BLaER1 (cell line): ENCODE measurements around the gene PRDM1.
A peak's percentile ranks its signal among the peaks of the same experiment; 100 is the strongest.

ENCODE experiments used
- H3K27ac ChIP-seq: shearing (Covaris generic); formaldehyde crosslinking; 2 replicates; pipeline ENCODE4 v1.8.1; 2022
- H3K27me3 ChIP-seq: shearing (Covaris generic); formaldehyde crosslinking; 2 replicates; pipeline ENCODE4 v1.8.1; 2022
- H3K36me3 ChIP-seq: shearing (Covaris generic); formaldehyde crosslinking; 2 replicates; pipeline ENCODE4 v1.8.1; 2022
- H3K4me1 ChIP-seq: shearing (Covaris generic); formaldehyde crosslinking; 2 replicates; pipeline ENCODE4 v1.8.1; 2022
- H3K4me2 ChIP-seq: shearing (Covaris generic); formaldehyde crosslinking; 2 replicates; pipeline ENCODE4 v1.8.1; 2022
- H3K4me3 ChIP-seq: shearing (Covaris generic); formaldehyde crosslinking; 2 replicates; pipeline ENCODE4 v1.8.1; 2022
- H3K9ac ChIP-seq: shearing (Covaris generic); formaldehyde crosslinking; 2 replicates; pipeline ENCODE4 v1.8.1; 2022
- H3K9me3 ChIP-seq: shearing (Covaris generic); formaldehyde crosslinking; 2 replicates; pipeline ENCODE4 v1.8.1; 2022
- H4K20me1 ChIP-seq: shearing (Covaris generic); formaldehyde crosslinking; 2 replicates; pipeline ENCODE4 v1.8.1; 2022
- Cebpa-rat ChIP-seq: shearing (Covaris generic); IDR thresholded peaks from 2 replicates; pipeline ENCODE4 v1.8.1; 2022

The PRDM1 gene

DNA sequence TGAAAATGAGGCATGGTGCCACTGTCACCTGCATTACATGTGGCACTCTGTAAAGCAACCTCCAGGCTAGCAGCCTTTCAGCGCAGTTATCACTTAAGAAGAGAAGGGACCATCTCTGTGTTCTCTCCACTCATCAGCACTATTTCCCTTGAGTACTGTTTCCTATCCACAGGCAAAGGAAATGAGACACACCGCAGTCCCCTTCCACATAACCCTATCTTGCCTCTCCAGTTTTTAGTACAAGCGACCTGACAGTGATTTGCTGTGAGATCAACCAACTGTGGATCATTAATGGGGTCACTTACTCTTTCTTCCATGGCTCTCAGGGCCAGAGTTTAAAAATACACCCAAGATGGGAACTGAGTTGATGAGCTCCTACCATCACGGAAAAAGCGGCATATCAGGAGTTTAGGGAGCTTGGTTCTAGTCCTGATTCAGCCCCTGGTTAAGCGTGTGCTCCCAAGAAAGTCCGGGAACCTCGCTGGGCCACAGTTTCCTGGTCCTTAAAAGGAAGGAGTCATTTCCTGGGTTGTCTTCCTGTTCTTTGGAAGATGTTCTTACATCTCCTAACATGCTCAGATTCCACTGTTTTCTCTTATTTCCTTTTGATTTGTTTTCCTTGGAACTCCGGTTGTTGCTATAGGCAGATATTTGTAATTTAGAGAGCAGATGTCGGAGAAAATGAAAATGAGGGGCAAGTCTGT lies 27.3 kb downstream of the PRDM1 start:
- H3K27ac ChIP-seq = no peak overlapping the region
- H3K27me3 ChIP-seq = no peaks in the 10 kb centered on the region

GRCh38 chr6:106114492-106114891 lies 28.4 kb downstream of the PRDM1 start:
- Histone ChIP-seq H3K27ac (no peak overlapping the region), H3K4me2 (no peak overlapping the region), H3K36me3 (no peaks in the 10 kb centered on the region), H3K9ac (no peak overlapping the region), H3K4me1 (peaks cover 56% of the 10 kb centered on the region), H3K9me3 (no peaks in the 10 kb centered on the region), H3K4me3 (no peak overlapping the region), H3K27me3 (no peaks in the 10 kb centered on the region), H4K20me1 (no peaks in the 10 kb centered on the region)
- TF ChIP-seq Cebpa-rat = no peak

More for the DNA sequence above, 27.3 kb downstream of the PRDM1 start:
- no peaks in the 10 kb centered on the region for H3K9me3 ChIP-seq
- no peak overlapping the region for H3K4me3 ChIP-seq
- TF ChIP-seq Cebpa-rat = no peak
- peaks cover 52% of the 10 kb centered on the region for H3K4me1 ChIP-seq
- no peaks in the 10 kb centered on the region for H4K20me1 ChIP-seq
- H3K36me3 ChIP-seq = no peaks in the 10 kb centered on the region
- H3K9ac ChIP-seq = no peak overlapping the region
- no peak overlapping the region for H3K4me2 ChIP-seq

DNA sequence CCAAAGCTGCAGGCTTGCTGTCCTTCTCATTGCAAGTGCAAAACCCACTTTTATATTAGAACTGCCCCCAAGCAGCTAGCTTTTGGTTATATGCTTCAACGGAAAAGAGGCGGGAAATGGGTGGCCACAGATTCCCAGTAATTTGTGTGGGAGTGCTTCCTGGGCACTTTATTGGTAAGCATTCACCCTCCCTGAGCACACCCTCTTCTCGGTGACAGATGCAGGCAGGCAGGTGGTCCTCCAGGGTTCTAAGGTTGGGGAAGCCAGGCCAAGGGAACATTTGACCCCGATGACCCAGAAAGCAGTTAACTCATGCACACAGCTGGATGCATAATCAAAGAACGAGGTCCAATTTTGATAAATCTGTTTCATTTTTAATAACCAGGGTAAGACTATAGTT lies 29.1 kb downstream of the PRDM1 start:
- Histone ChIP-seq H3K4me2 (peak overlapping the region; percentile 21; the same call in 1 of the 2 replicates), H3K9me3 (no peaks in the 10 kb centered on the region), H3K27me3 (no peaks in the 10 kb centered on the region), H3K36me3 (no peaks in the 10 kb centered on the region), H3K4me1 (peaks cover 64% of the 10 kb centered on the region), H3K27ac (no peak overlapping the region), H4K20me1 (no peaks in the 10 kb centered on the region), H3K4me3 (no peak overlapping the region), H3K9ac (no peak overlapping the region)
- no peak for TF ChIP-seq Cebpa-rat

GRCh38 chr6:106116125-106116832 lies 30.1 kb downstream of the PRDM1 start:
- Histone ChIP-seq H3K4me2 (peak overlapping the region; percentile 54; the same call in 1 of the 2 replicates), H3K4me1 (peaks cover 65% of the 10 kb centered on the region)

GRCh38 chr6:106117579-106117978 lies 31.4 kb downstream of the PRDM1 start:
- H3K4me1 ChIP-seq = peaks cover 62% of the 10 kb centered on the region
- H3K27me3 ChIP-seq = no peaks in the 10 kb centered on the region
- H3K9me3 ChIP-seq = no peaks in the 10 kb centered on the region
- no peak overlapping the region for H3K9ac ChIP-seq
- no peaks in the 10 kb centered on the region for H3K36me3 ChIP-seq
- no peak overlapping the region for H3K27ac ChIP-seq
- no peak for TF ChIP-seq Cebpa-rat
- no peaks in the 10 kb centered on the region for H4K20me1 ChIP-seq
- H3K4me3 ChIP-seq = no peak overlapping the region
- H3K4me2 ChIP-seq = peak overlapping the region; percentile 54

More at GRCh38 chr6:106116125-106116832, 30.1 kb downstream of the PRDM1 start:
- Histone ChIP-seq H3K27me3 (no peaks in the 10 kb centered on the region), H4K20me1 (no peaks in the 10 kb centered on the region), H3K4me3 (no peak overlapping the region), H3K9me3 (no peaks in the 10 kb centered on the region), H3K9ac (no peak overlapping the region), H3K36me3 (no peaks in the 10 kb centered on the region), H3K27ac (no peak overlapping the region)
- no peak for TF ChIP-seq Cebpa-rat

DNA sequence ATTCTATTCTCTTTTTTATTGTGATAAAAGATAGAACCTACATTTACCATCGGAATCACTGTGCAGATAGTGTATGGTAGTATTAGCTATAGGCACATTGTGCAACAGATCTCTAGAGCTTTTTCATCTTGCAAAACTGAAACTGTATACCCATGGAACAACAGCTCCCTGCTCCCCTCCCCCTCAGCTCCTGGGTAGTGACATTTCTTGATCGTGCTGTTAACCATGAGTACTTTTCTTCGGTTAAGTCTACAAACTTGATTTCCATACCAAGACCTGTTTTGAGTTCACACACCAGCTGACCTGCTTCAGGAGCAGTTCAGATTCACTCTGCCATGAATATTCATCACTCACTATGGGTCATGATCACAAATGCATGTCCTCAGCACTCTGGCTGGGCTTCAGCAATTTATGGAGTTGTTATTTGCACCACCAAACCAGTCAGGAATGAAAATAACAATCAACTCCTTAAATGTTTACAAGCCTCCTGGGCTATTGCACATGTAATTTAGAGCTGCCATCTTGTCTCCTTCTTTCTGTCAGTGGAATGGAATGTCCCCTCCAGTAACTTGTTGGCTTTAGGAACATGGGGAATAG lies 32.8 kb downstream of the PRDM1 start:
- Histone ChIP-seq H3K4me3 (no peak overlapping the region), H3K27me3 (no peaks in the 10 kb centered on the region), H3K4me1 (peaks cover 63% of the 10 kb centered on the region), H3K4me2 (no peak overlapping the region; the same call in 1 of the 2 replicates), H3K27ac (no peak overlapping the region), H3K9me3 (no peaks in the 10 kb centered on the region), H3K9ac (no peak overlapping the region), H4K20me1 (no peaks in the 10 kb centered on the region), H3K36me3 (no peaks in the 10 kb centered on the region)
- no peak for TF ChIP-seq Cebpa-rat

DNA sequence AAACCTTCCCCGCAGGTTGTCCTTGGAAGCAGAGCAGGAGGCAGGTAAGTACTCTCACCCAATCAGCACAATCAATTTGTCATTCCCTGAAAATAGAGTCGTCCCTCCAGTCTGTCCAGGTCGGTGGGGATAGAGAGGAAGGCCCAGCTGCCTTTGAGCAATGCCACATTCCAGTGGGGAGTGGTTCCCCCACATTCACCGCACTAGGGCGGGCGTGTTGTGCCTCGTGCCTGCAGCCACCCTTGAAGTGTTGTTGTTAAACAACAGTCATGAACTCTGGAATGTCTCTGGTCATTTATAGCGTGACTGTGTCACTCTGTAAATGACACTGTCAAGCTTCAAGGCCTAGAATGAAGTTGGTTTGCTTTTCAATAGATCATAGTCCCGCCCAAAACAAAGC lies 33.4 kb downstream of the PRDM1 start:
- TF ChIP-seq Cebpa-rat = no peak
- no peaks in the 10 kb centered on the region for H3K36me3 ChIP-seq
- peaks cover 68% of the 10 kb centered on the region for H3K4me1 ChIP-seq
- H3K9me3 ChIP-seq = no peaks in the 10 kb centered on the region
- no peak overlapping the region for H3K9ac ChIP-seq
- no peaks in the 10 kb centered on the region for H4K20me1 ChIP-seq
- no peak overlapping the region for H3K4me2 ChIP-seq
- no peak overlapping the region for H3K27ac ChIP-seq
- H3K4me3 ChIP-seq = no peak overlapping the region
- H3K27me3 ChIP-seq = no peaks in the 10 kb centered on the region

GRCh38 chr6:106120006-106120405 lies 33.9 kb downstream of the PRDM1 start:
- H3K4me2 ChIP-seq = no peak overlapping the region

DNA sequence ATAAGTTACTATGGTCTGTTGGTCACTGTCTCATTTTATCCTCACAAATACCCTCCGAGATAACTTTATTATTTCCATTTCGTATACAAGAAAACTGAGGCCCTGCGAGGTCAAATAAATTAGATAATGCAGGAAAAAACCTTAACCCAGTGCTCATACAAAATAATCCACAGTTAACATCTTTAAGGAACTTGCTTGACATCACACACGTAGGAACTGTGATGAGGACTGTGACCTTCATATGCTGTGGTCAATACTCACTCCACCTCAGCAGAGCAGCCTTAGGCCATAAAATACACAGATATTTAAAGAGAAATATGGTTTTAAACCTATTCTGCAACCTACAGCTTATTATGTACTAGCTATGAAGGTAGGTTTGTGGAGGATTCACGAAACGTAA lies 34.3 kb downstream of the PRDM1 start:
- no peaks in the 10 kb centered on the region for H3K27me3 ChIP-seq
- H3K4me2 ChIP-seq = no peak overlapping the region
- no peak for TF ChIP-seq Cebpa-rat
- no peaks in the 10 kb centered on the region for H4K20me1 ChIP-seq
- H3K36me3 ChIP-seq = no peaks in the 10 kb centered on the region
- no peak overlapping the region for H3K4me3 ChIP-seq
- H3K27ac ChIP-seq = no peak overlapping the region
- H3K9ac ChIP-seq = no peak overlapping the region
- H3K4me1 ChIP-seq = peaks cover 68% of the 10 kb centered on the region
- no peaks in the 10 kb centered on the region for H3K9me3 ChIP-seq

More at GRCh38 chr6:106120006-106120405, 33.9 kb downstream of the PRDM1 start:
- Histone ChIP-seq H3K9me3 (no peaks in the 10 kb centered on the region), H3K4me3 (no peak overlapping the region), H4K20me1 (no peaks in the 10 kb centered on the region), H3K4me1 (peaks cover 68% of the 10 kb centered on the region), H3K9ac (no peak overlapping the region), H3K27ac (no peak overlapping the region), H3K27me3 (no peaks in the 10 kb centered on the region), H3K36me3 (no peaks in the 10 kb centered on the region)
- no peak for TF ChIP-seq Cebpa-rat
